ENCODE data around the gene CCDC107. TPM values are rescaled to one million over a fixed set of nuclear protein-coding genes. Genes with fewer than 3 reads are reported as not detected.
A peak's percentile ranks its signal among the peaks of the same experiment; 100 is the strongest.

Gene CCDC107
- total and polyA plus RNA-seq, 2 of the 13 experiments (the other 11 are each of a cell fraction or from before 2014, with no cell fraction given): 7.1 to 15.2 TPM

DNA sequence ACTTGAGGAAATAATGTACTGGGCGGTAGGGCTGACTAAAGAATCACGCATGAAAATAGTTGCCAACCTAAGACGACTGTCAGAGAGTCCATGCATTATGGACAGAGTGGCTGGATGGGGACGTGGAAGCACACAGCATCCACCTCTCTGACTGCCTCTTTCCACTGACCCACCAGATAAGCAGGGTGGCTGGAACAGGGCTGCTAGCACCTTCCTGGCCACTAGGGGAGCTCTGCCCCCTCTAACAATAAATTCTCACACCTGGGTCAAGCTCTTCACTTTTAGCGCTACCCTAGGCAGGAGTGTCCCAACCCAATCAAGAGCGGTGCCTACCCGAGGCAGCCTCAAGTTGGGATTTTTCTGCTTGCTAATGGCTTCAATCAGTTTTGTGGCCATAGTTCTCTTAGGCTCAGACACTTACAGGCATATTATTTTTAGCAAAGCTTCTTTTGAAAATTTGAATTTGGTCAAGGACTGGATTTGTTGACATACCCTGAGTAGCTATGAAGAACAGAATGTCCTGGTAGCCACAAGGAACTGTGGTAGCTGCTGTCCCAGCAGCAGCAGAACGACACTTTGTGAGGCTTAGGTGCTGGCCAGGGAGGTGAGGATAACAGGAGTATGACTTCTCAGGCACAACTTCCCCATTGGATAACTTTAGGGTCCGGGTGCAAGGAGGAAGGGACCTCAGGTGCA, 38.6 kb downstream of the CCDC107 start (continued):
- TF ChIP-seq ZNF224 (CRISPR knock-in tag; IDR thresholded peaks at IDR 0.05) (no peak), GABPA (IDR thresholded peaks at IDR 0.05; ENCODE audit: low read depth, low read length) (no peak), GABPA (CRISPR knock-in tag; IDR thresholded peaks at IDR 0.05; ENCODE audit: low read depth) (no peak), ZNF616 (CRISPR knock-in tag; IDR thresholded peaks at IDR 0.05; ENCODE audit: low read depth) (no peak), ZMYM3 (CRISPR knock-in tag; IDR thresholded peaks at IDR 0.05) (no peak), HOXD1 (CRISPR knock-in tag; IDR thresholded peaks at IDR 0.05) (no peak), ZFX (CRISPR knock-in tag; IDR thresholded peaks at IDR 0.05; ENCODE audit: low read depth) (no peak), REPIN1 (CRISPR knock-in tag; IDR thresholded peaks at IDR 0.05; ENCODE audit: borderline replicate concordance, low read depth) (0 out of 2 replicates have a peak, but pooled peaks have one; percentile 50), ZNF761 (CRISPR knock-in tag; conservative IDR thresholded peaks at IDR 0.05) (no peak), ZNF329 (CRISPR knock-in tag; IDR thresholded peaks at IDR 0.05; ENCODE audit: low read depth) (no peak), ZNF558 (CRISPR knock-in tag; IDR thresholded peaks at IDR 0.05; ENCODE audit: borderline replicate concordance) (no peak), MLLT10 (CRISPR knock-in tag; IDR thresholded peaks at IDR 0.05) (no peak), ZKSCAN8 (CRISPR knock-in tag; IDR thresholded peaks at IDR 0.05; ENCODE audit: borderline replicate concordance) (no peak), PITX1 (CRISPR knock-in tag; IDR thresholded peaks at IDR 0.05) (no peak), FOSL1 (CRISPR knock-in tag; IDR thresholded peaks at IDR 0.05; ENCODE audit: borderline replicate concordance) (no peak), HOXA5 (CRISPR knock-in tag; IDR thresholded peaks at IDR 0.05) (no peak), ZNF468 (CRISPR knock-in tag; IDR thresholded peaks at IDR 0.05) (no peak), ZNF274 (CRISPR knock-in tag; IDR thresholded peaks at IDR 0.05) (0 out of 2 replicates have a peak, but pooled peaks have one; percentile 29), LCORL (IDR thresholded peaks at IDR 0.05) (no peak), LCORL (CRISPR knock-in tag; IDR thresholded peaks at IDR 0.05) (peak; percentile 27; the same call in 1 of the 2 replicates)
- TF ChIP-seq, protein P1, sequence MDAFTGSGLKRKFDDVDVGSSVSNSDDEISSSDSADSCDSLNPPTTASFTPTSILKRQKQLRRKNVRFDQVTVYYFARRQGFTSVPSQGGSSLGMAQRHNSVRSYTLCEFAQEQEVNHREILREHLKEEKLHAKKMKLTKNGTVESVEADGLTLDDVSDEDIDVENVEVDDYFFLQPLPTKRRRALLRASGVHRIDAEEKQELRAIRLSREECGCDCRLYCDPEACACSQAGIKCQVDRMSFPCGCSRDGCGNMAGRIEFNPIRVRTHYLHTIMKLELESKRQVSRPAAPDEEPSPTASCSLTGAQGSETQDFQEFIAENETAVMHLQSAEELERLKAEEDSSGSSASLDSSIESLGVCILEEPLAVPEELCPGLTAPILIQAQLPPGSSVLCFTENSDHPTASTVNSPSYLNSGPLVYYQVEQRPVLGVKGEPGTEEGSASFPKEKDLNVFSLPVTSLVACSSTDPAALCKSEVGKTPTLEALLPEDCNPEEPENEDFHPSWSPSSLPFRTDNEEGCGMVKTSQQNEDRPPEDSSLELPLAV (CRISPR knock-in tag; conservative IDR thresholded peaks at IDR 0.05; ENCODE audit: low read depth): no peak
- TF ChIP-seq, protein P2, sequence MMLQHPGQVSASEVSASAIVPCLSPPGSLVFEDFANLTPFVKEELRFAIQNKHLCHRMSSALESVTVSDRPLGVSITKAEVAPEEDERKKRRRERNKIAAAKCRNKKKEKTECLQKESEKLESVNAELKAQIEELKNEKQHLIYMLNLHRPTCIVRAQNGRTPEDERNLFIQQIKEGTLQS (CRISPR knock-in tag; IDR thresholded peaks at IDR 0.05): no peak
- TF ChIP-seq, protein P3, sequence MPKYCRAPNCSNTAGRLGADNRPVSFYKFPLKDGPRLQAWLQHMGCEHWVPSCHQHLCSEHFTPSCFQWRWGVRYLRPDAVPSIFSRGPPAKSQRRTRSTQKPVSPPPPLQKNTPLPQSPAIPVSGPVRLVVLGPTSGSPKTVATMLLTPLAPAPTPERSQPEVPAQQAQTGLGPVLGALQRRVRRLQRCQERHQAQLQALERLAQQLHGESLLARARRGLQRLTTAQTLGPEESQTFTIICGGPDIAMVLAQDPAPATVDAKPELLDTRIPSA (CRISPR knock-in tag; IDR thresholded peaks at IDR 0.05; ENCODE audit: borderline replicate concordance): no peak
- TF ChIP-seq, protein P4, sequence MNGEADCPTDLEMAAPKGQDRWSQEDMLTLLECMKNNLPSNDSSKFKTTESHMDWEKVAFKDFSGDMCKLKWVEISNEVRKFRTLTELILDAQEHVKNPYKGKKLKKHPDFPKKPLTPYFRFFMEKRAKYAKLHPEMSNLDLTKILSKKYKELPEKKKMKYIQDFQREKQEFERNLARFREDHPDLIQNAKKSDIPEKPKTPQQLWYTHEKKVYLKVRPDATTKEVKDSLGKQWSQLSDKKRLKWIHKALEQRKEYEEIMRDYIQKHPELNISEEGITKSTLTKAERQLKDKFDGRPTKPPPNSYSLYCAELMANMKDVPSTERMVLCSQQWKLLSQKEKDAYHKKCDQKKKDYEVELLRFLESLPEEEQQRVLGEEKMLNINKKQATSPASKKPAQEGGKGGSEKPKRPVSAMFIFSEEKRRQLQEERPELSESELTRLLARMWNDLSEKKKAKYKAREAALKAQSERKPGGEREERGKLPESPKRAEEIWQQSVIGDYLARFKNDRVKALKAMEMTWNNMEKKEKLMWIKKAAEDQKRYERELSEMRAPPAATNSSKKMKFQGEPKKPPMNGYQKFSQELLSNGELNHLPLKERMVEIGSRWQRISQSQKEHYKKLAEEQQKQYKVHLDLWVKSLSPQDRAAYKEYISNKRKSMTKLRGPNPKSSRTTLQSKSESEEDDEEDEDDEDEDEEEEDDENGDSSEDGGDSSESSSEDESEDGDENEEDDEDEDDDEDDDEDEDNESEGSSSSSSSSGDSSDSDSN (CRISPR knock-in tag; IDR thresholded peaks at IDR 0.05): no peak
- TF ChIP-seq, protein P5, sequence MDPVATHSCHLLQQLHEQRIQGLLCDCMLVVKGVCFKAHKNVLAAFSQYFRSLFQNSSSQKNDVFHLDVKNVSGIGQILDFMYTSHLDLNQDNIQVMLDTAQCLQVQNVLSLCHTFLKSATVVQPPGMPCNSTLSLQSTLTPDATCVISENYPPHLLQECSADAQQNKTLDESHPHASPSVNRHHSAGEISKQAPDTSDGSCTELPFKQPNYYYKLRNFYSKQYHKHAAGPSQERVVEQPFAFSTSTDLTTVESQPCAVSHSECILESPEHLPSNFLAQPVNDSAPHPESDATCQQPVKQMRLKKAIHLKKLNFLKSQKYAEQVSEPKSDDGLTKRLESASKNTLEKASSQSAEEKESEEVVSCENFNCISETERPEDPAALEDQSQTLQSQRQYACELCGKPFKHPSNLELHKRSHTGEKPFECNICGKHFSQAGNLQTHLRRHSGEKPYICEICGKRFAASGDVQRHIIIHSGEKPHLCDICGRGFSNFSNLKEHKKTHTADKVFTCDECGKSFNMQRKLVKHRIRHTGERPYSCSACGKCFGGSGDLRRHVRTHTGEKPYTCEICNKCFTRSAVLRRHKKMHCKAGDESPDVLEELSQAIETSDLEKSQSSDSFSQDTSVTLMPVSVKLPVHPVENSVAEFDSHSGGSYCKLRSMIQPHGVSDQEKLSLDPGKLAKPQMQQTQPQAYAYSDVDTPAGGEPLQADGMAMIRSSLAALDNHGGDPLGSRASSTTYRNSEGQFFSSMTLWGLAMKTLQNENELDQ (CRISPR knock-in tag; IDR thresholded peaks at IDR 0.05; ENCODE audit: borderline replicate concordance): no peak
